Inflammatory macrophage treated with lipopolysaccharide for 1 hour (primary cell): ENCODE results near the gene OR4B1.
"Not testable (repeated sequence)": the region's sequence is repeated elsewhere in the genome, so short reads cannot be mapped to it uniquely, and the experiment has no call there.

ENCODE experiments used
- DNase-seq, 2 donors: peaks; one replicate each; pipeline ENCODE4 v3.0.0-alpha.2; 2020 to 2022

Gene OR4B1, protein sequence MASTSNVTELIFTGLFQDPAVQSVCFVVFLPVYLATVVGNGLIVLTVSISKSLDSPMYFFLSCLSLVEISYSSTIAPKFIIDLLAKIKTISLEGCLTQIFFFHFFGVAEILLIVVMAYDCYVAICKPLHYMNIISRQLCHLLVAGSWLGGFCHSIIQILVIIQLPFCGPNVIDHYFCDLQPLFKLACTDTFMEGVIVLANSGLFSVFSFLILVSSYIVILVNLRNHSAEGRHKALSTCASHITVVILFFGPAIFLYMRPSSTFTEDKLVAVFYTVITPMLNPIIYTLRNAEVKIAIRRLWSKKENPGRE

DNA sequence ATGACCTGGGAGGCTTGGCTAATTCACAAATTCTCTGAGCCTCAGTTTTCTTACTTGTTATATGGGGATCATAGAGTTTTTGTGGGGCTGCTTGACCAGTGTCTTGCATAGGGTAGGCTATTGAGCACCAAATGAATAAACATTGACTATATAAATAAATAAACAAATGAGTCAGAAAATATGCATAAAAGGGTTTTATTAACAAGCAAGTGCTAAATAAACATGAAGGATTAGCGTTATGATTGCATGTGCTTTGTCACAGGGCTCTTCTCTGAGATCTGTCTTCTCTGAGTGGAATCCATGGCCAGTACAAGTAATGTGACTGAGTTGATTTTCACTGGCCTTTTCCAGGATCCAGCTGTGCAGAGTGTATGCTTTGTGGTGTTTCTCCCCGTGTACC is at the start of gene OR4B1:
Gene OR4B1, plus strand, starts transcription at position 301 of the 400 bp plus-strand sequence. Its CDS starts 0 bp downstream, at position 301.
- DNase-seq = no peak

- no peak for DNase-seq
Measured at GRCh38 chr11:48167380-48167779, 49.2 kb upstream of the OR4B1 start.

GRCh38 chr11:48168815-48169214 is 47.8 kb upstream of the OR4B1 start:
- no peak for DNase-seq

DNA sequence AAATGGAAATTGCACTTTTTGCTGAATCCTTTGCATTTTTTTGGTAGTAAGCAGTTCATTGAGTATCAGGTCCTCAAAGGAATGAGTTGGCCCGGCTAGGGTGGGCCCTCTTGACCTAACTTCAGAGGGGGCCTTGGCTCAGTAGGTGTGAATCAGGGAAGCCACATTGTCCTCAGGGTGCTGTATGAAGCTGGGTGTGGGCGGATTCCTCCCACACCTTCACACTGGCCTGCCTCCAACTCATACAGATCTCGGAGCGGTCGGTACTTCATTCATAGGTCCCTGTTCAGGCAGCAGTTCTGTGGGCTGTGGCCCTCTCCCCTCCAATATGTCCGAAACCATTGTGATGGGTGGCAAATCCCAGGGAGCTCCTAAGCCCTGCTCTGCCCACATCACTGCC is 47.4 kb upstream of the OR4B1 start:
- no peak for DNase-seq

- peak; percentile 29 to 52 for DNase-seq
Measured at GRCh38 chr11:48169717-48170116, 46.9 kb upstream of the OR4B1 start.

- DNase-seq = peak; percentile 65 to 67
Measured at GRCh38 chr11:48170241-48171233, 46.1 kb upstream of the OR4B1 start.

GRCh38 chr11:48172818-48173609 is 43.6 kb upstream of the OR4B1 start:
- peak in 1 of 2 donors; percentile 70 for DNase-seq

- DNase-seq = no peak
Measured at GRCh38 chr11:48177661-48178060, 38.9 kb upstream of the OR4B1 start.

DNA sequence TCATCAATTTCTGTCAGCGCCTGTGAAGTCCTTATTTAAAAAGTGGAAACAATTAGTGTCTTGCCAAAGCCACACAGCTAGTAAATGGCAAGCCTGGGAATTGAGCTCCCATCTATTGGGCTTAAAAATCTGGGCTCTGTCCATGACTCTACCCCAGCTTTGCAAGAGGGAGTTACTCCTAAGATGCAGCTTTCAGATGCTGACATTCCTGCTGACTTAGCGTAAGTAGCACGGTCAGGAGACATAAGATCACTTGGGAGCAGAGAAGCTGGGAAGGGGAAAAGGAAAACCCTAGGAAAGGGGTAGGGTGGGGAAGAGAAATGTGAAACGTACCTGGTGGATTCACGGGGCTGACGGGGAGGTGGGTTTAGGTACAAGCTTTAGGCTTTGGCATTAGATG is 36.0 kb upstream of the OR4B1 start:
- DNase-seq = no peak

GRCh38 chr11:48182860-48183526 is 33.6 kb upstream of the OR4B1 start:
- no peak for DNase-seq

DNA sequence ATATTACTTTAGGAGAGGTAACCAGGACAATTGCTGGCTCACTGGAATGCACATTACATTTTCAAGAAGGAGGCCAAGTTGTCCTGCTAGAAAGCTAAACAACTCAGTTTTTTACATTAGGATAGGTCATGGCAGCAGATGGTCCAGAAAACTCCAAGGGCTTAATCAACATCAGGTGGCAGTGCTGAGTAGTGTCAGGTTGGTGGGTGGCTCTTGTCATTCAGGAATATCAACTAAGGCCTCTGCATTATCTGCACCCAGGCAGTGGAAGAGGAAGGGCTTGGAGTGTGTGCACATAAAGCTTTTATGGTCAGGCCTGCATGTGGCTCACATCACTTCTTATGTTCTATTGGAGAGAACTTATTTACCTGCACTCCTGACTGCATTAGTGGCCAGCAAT is 32.2 kb upstream of the OR4B1 start:
- no peak for DNase-seq

GRCh38 chr11:48190906-48191654 is 25.5 kb upstream of the OR4B1 start:
- not testable (repeated sequence) for DNase-seq

GRCh38 chr11:48193876-48194275 is 22.7 kb upstream of the OR4B1 start:
- DNase-seq = no peak

DNA sequence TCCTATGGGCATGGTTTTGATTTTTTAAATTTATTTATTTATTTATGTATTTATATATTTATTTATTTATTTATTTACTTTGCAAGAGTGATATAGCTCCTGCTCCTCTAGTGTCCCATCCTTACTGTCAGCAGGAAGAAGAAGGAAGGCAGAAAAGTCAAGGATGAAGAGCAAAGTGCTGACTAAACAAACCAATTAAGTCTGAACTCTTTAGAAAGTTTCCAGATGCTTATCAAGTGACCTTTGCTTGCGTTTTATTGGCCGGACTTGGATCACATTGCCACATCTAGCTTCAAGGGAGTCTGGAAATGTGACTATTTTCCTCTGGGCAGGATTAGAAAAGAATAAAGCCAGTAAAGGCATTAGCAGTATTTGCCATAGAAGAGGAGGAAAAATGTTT is 8.7 kb upstream of the OR4B1 start:
- DNase-seq = no peak

GRCh38 chr11:48210052-48210451 is 6.6 kb upstream of the OR4B1 start:
- peak in 1 of 2 donors; percentile 9 for DNase-seq

- DNase-seq = no peak
Measured at GRCh38 chr11:48228761-48229160, 12.2 kb downstream of the OR4B1 start.

DNA sequence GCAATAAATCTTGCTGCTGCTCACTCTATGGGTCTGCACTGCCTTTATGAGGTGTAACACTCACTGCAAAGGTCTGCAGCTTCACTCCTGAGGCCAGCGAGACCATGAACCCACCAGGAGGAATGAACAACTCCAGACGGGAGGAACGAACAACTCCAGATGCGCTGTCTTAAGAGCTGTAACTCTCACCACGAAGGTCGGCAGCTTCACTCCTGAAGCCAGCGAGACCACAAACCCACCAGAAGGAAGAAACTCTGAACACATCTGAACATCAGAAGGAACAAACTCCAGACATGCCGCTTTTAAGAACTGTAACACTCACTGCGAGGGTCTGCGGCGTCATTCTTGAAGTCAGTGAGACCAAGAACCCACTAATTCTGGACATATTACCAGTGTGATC is 13.4 kb downstream of the OR4B1 start:
- not testable (repeated sequence) for DNase-seq

DNA sequence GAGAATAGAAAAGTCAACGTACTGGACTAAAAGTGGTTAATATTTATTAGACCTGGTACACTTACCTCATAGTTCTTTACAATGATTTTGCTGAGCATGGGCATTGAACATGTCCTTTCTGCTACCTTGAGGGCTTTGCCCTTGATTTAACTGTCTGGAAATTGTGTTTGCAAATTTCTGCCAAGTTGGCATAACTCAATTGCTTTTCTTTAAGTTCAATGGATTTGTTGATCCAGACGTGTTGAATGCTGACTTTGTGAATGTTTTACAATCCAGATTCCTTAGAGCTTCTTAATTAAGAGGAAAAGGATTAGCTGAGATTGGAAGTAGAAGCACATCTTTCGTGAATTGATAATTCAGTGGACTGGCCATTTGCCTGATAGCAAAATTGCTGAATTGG is 21.1 kb downstream of the OR4B1 start:
- DNase-seq = no peak

DNA sequence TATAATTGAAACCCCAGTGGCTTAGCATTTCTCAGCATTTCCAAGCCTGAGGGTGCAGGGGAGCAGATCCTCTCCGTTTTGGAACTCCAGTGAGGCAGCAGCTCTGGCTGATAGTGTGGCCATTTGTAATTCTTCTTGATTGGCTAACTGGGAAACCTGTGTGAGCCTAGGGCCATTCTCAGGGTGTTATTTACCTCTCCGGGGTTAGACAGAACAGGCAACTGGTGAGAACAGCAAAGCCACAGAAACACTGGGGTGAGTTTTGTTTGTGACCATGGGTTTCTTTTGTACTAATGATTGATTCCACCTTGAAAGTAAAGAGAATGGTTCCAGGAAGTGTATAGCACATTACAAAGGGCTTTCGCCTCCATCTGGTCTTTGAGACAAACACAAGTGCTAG is 25.9 kb downstream of the OR4B1 start:
- DNase-seq = no peak

DNA sequence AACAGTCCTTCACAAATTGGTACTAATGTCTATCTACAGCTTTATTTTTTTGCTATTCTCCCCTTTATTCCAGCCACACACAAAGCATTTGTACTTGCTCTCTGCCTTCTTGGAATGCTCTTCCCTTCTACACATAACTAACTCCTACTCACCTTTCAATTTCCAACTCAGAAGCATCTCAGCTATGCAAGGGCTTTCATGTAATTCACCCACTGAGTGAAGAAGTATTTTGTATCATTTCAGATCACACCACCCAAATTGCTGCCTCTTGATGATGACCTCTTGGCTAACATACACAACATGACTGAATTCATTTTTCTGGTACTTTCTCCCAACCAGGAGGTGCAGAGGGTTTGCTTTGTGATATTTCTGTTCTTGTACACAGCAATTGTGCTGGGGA is 28.2 kb downstream of the OR4B1 start, which contains the start of gene OR4X2:
Gene OR4X2, plus strand, starts transcription at position 301 of the 400 bp plus-strand sequence. Its CDS starts 0 bp downstream, at position 301.
- no peak for DNase-seq

DNA sequence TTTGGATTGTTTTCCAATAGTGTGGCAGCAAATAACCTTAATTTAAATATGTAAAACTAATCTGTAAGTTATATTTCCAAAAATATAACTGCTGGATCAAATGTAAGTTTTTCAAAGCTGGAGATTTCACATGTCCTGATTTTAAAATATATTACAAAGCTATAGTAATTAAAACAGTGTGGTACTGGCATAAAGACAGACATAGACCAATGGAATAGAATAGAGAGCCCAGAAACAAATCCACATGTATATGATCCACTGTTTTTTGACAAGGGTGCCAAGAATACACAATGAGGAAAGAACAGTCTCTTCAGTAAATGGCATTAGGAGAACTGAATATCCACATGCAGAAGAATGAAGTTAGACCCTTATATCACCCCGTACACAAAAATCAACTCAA is 32.3 kb downstream of the OR4B1 start:
- DNase-seq = no peak

DNA sequence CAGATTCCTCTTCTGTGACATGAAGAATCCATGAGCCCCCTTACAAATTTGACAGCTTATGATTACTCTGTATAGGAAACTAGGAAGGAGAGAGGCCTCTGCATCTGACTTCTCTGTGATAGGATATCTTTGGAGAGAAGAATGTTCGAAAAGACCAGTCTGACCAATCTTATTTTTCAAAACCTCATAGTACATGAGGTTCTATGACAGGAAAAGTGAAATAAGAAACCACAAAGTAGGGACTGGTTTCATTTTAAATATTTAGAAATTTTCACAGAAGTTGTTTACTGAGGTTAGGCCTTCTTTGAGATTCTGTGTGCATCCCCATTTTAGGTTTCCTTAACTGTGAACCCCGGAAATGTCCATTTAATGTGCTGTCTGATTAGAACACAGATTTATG is 45.0 kb downstream of the OR4B1 start:
- DNase-seq = no peak
